GM12891 (cell line): Measurements from ENCODE around the gene XPO5.

Source experiments
- PAX5 ChIP-seq: IDR thresholded peaks from 2 replicates; pipeline ENCODE4 v1.6.1; 2011; ENCODE audit warnings: low read length, moderate library complexity, mild to moderate bottlenecking; ENCODE audit not compliant: insufficient read depth, severe bottlenecking
- POLR2A ChIP-seq: IDR thresholded peaks from 2 replicates; pipeline ENCODE4 v1.6.1; 2011; ENCODE audit warnings: low read depth, low read length, control low read depth
- POLR2AphosphoS5 ChIP-seq: IDR thresholded peaks from 2 replicates; pipeline ENCODE4 v1.6.1; 2011; ENCODE audit warnings: low read depth, low read length, control low read depth
- POU2F2 ChIP-seq: IDR thresholded peaks from 2 replicates; pipeline ENCODE4 v1.6.1; 2011; ENCODE audit warnings: low read depth, mild to moderate bottlenecking, control low read depth, low read length, moderate library complexity
- SPI1 ChIP-seq: IDR thresholded peaks from 2 replicates; pipeline ENCODE4 v1.6.1; 2011; ENCODE audit warnings: low read depth, low read length, control low read depth
- TAF1 ChIP-seq: IDR thresholded peaks from 2 replicates; pipeline ENCODE4 v1.6.1; 2011; ENCODE audit warnings: low read depth, low read length, control low read depth

- no peak for TF ChIP-seq POLR2A
- TF ChIP-seq TAF1: no peak
- no peak for TF ChIP-seq SPI1
- no peak for TF ChIP-seq POLR2AphosphoS5
- no peak for TF ChIP-seq POU2F2
- TF ChIP-seq PAX5: no peak
These were observed 83.2 kb downstream of the XPO5 start for GRCh38 chr6:43492673-43493072.
